A549 (cell line): ENCODE data around the gene ARHGAP32. TPM values are rescaled to one million over a fixed set of nuclear protein-coding genes. Genes with fewer than 3 reads are reported as not detected.

Experiments used
- ATAC-seq, 2 experiments: fragments of 200-7000 bp in 1 of 2; fragments of >200 bp in 1 of 2; cut with Nextera tagmentation in 1 of 2; cut with Tn5 transposase in 1 of 2; 3 replicates each; pipeline versions ENCODE4 v1.8.0 to v1.9.1; 2018 to 2020; ENCODE audit warnings: mild to moderate bottlenecking in 1 of 2, moderate library complexity in 1 of 2
- CTCF ChIA-PET: fragments of 300-600 bp; sonication (Branson Sonifier 250); formaldehyde crosslinking; extraction: SDS; loops from one replicate; lab custom pipeline; 2021; ENCODE audit warnings: antibody characterized with exemption, inconsistent platforms; lab: Yijun Ruan, JAX
- POLR2A ChIA-PET: fragments of 350-600 bp; formaldehyde crosslinking; extraction: SDS; loops from one replicate; lab custom pipeline; 2021; ENCODE audit warnings: antibody characterized with exemption, inconsistent platforms; lab: Yijun Ruan, JAX
- DNase-seq, 2 experiments: peaks; one replicate each; pipeline versions ENCODE4 v3.0.0 to v3.0.0-alpha.2; 2011 to 2016; ENCODE audit warnings: low read depth in 1 of 2, low spot score in 1 of 2
- FAIRE-seq: peaks from 2 replicates; lab custom pipeline; 2011; peaks lifted over from hg19 to GRCh38; lab: Jason Lieb, UNC
- H3K27ac ChIP-seq, 2 experiments: fragments of >200 bp; sonication (Bioruptor Twin); formaldehyde crosslinking; 3 replicates each; pipeline ENCODE4 v1.5.1; 2016 to 2017
- H3K4me1 ChIP-seq: fragments of >200 bp; sonication (Bioruptor Twin); formaldehyde crosslinking; 3 replicates; pipeline ENCODE4 v1.6.1; 2016
- H3K4me2 ChIP-seq: fragments of >200 bp; sonication (Bioruptor Twin); formaldehyde crosslinking; 3 replicates; pipeline ENCODE4 v1.6.1; 2016
- H3K4me3 ChIP-seq: fragments of >200 bp; sonication (Bioruptor Twin); formaldehyde crosslinking; 3 replicates; pipeline ENCODE4 v1.5.1; 2016
- H3K9me3 ChIP-seq: fragments of >200 bp; sonication (Bioruptor Twin); formaldehyde crosslinking; 3 replicates; pipeline ENCODE4 v1.6.1; 2016
- ATOH8 ChIP-seq: fragments of 250-450 bp; sonication (Bioruptor Pico); IDR thresholded peaks from 2 replicates; pipeline ENCODE4 v1.5.0; 2020; ENCODE audit warnings: low read depth, mild to moderate bottlenecking, moderate library complexity
- BCL3 ChIP-seq: fragments of >200 bp; sonication (Bioruptor Twin); formaldehyde crosslinking; IDR thresholded peaks from 3 replicates; pipeline ENCODE4 v1.6.1; 2016
- CHD4 ChIP-seq: fragments of 200-600 bp; sonication (generic); IDR thresholded peaks from 2 replicates; pipeline ENCODE4 v1.6.1; 2016; ENCODE audit warnings: antibody characterized with exemption, mild to moderate bottlenecking, borderline replicate concordance
- E2F6 ChIP-seq: IDR thresholded peaks from 2 replicates; pipeline ENCODE4 v1.6.1; 2012; ENCODE audit warnings: low read depth, borderline replicate concordance
- EHF ChIP-seq: fragments of 250-450 bp; sonication (Bioruptor Pico); IDR thresholded peaks from 2 replicates; pipeline ENCODE4 v1.5.0; 2020; ENCODE audit warnings: mild to moderate bottlenecking
- EHMT2 ChIP-seq: fragments of 200-600 bp; sonication (generic); IDR thresholded peaks from 2 replicates; pipeline ENCODE4 v1.6.1; 2016; ENCODE audit warnings: antibody characterized with exemption, low read depth, mild to moderate bottlenecking, moderate library complexity
- ESRRA ChIP-seq: fragments of 150-350 bp; IDR thresholded peaks from 2 replicates; pipeline ENCODE4 v1.6.1; 2014; ENCODE audit warnings: mild to moderate bottlenecking, low read length, borderline replicate concordance
- HMGXB4 ChIP-seq: fragments of 250-450 bp; sonication (Bioruptor Pico); IDR thresholded peaks from 2 replicates; pipeline ENCODE4 v1.5.0; 2021; ENCODE audit warnings: mild to moderate bottlenecking, moderate library complexity, borderline replicate concordance
- HOXB13 ChIP-seq: fragments of 250-450 bp; sonication (Bioruptor Pico); IDR thresholded peaks from 2 replicates; pipeline ENCODE4 v1.5.0; 2020; ENCODE audit warnings: low read depth, mild to moderate bottlenecking, moderate library complexity
- NFE2L2 ChIP-seq: fragments of 150-350 bp; conservative IDR thresholded peaks from 2 replicates; pipeline ENCODE4 v1.6.1; 2014; ENCODE audit warnings: low read length
- NPAS2 ChIP-seq: fragments of 250-450 bp; sonication (Bioruptor Pico); IDR thresholded peaks from 2 replicates; pipeline ENCODE4 v1.8.0; 2022; ENCODE audit warnings: mild to moderate bottlenecking, moderate library complexity, borderline replicate concordance
- NR3C1 ChIP-seq: fragments of >200 bp; sonication (Bioruptor Twin); formaldehyde crosslinking; IDR thresholded peaks from 3 replicates; pipeline ENCODE4 v1.6.1; 2017
- PBX3 ChIP-seq: IDR thresholded peaks from 2 replicates; pipeline ENCODE4 v1.6.1; 2012
- PHF8 ChIP-seq: fragments of 200-600 bp; sonication (generic); IDR thresholded peaks from 2 replicates; pipeline ENCODE4 v1.6.1; 2016; ENCODE audit warnings: low read depth, mild to moderate bottlenecking, antibody characterized with exemption, moderate library complexity, borderline replicate concordance
- REST ChIP-seq: fragments of 200-600 bp; sonication (generic); IDR thresholded peaks from 2 replicates; pipeline ENCODE4 v1.6.1; 2016; ENCODE audit warnings: antibody characterized with exemption, mild to moderate bottlenecking, moderate library complexity
- SMC3 ChIP-seq: fragments of >200 bp; sonication (Bioruptor Twin); formaldehyde crosslinking; IDR thresholded peaks from 3 replicates; pipeline ENCODE4 v1.6.1; 2018; ENCODE audit warnings: inconsistent platforms
- USF2 ChIP-seq: fragments of 450-650 bp; IDR thresholded peaks from 2 replicates; pipeline ENCODE4 v1.6.1; 2014; ENCODE audit warnings: antibody characterized with exemption
- ZC3H11A ChIP-seq: fragments of 450-650 bp; IDR thresholded peaks from 2 replicates; pipeline ENCODE4 v1.6.1; 2014; ENCODE audit warnings: antibody characterized with exemption, mild to moderate bottlenecking
- ZNF302 ChIP-seq: fragments of 250-450 bp; sonication (Bioruptor Pico); IDR thresholded peaks from 2 replicates; pipeline ENCODE4 v1.9.0; 2021; ENCODE audit warnings: inconsistent platforms, mild to moderate bottlenecking, moderate library complexity
- WGBS: methylation state at CpG from one replicate; pipeline ENCODE4 v1.1.6; 2017; ENCODE audit errors: missing lambda C conversion rate; 5-methylcytosine and 5-hydroxymethylcytosine counted together
- polyA plus RNA-seq, 4 experiments: library from polyadenylated mRNA; depleted of rRNA in 3 of 4; stranded (reverse); fragments of >200 nt; fragmentation: RNase III in 1 of 4; extraction: RNeasy Plus Mini Kit Qiagen cat#74134 plus additional on column Dnase treatment in 1 of 4; gene quantifications; 2 replicates in 3 of 4; 3 replicates in 1 of 4; pipeline ENCODE4 v1.2.3, GENCODE V29; 2011 to 2017

ARHGAP32 gene
- polyA plus RNA-seq, 2 of the 4 experiments (the other 2 are of a cell fraction): 4.4 to 9.0 TPM

- FAIRE-seq: no peak
- ChIA-PET CTCF (no interaction called here), POLR2A (no interaction called here)
- H3K4me2 ChIP-seq: no peak overlapping the region
- no peak for ATAC-seq
- no peaks in the 10 kb centered on the region for H3K4me1 ChIP-seq
- no peak overlapping the region for H3K4me3 ChIP-seq
- TF ChIP-seq EHF (CRISPR knock-in tag) (no peak), EHMT2 (no peak), HOXB13 (CRISPR knock-in tag) (no peak), SMC3 (no peak), ZC3H11A (no peak), NR3C1 (no peak), NFE2L2 (no peak), HMGXB4 (CRISPR knock-in tag) (no peak), E2F6 (no peak)
- no peak overlapping the region for H3K27ac ChIP-seq
- DNase-seq: no peak
- H3K9me3 ChIP-seq: no peaks in the 10 kb centered on the region
- WGBS: 59% methylated on average over 4 of the region's 4 CpGs
These were observed 226.6 kb downstream of the ARHGAP32 start for GRCh38 chr11:128965485-128965884.

GRCh38 chr11:128964463-128964930 is 227.6 kb downstream of the ARHGAP32 start:
- Histone ChIP-seq H3K4me3 (no peak overlapping the region), H3K4me2 (no peak overlapping the region), H3K4me1 (no peaks in the 10 kb centered on the region)
- CTCF ChIA-PET: no interaction called here
- TF ChIP-seq ATOH8 (CRISPR knock-in tag): no peak
- TF ChIP-seq CHD4: no peak
- TF ChIP-seq ZNF302 (CRISPR knock-in tag): no peak
- TF ChIP-seq SMC3: no peak
- TF ChIP-seq NPAS2: no peak
- no peak for TF ChIP-seq PBX3
- TF ChIP-seq PHF8: no peak
- TF ChIP-seq BCL3: no peak
- no peak for TF ChIP-seq USF2
- TF ChIP-seq ESRRA: no peak
- no peak for TF ChIP-seq NR3C1
- no peak for TF ChIP-seq ZC3H11A
- TF ChIP-seq E2F6: no peak
- no peak for TF ChIP-seq REST
- TF ChIP-seq, all 56 proteins: peak for 0
- DNase-seq (no peak), ATAC-seq (no peak), FAIRE-seq (no peak)
- H3K9me3 ChIP-seq: no peaks in the 10 kb centered on the region
- H3K27ac ChIP-seq: no peak overlapping the region
- POLR2A ChIA-PET: no interaction called here
- 88% methylated on average over 7 of the region's 7 CpGs for WGBS
